GM18526 (cell line): ENCODE results near the gene TMEM175.

Experiments used
- POLR2A ChIP-seq: IDR thresholded peaks from 3 replicates; pipeline ENCODE4 v1.6.1; 2011; ENCODE audit not compliant: insufficient read length; ENCODE audit errors: extremely low read depth

Gene TMEM175

DNA sequence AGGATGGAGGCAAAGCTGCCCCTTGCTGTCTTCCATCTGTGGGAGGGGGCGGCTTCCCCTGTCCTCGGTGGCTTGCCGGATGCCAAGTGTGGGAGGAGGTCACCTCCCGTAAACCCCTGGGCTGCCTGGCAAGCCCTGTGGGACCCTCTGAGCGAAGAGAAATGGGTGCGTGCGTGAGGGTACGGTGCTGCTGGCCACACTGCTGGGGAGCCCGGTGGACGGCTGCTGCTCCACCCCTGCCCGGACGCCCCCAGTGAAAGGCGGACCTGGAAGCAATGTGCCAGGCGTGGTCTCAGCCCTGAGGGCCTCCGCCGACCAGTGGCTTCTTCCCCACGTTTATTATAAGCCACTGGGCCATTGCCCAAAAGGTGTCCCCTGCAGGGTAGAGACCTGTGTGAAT lies 50.0 kb downstream of the TMEM175 start:
- TF ChIP-seq POLR2A, result no peak

DNA sequence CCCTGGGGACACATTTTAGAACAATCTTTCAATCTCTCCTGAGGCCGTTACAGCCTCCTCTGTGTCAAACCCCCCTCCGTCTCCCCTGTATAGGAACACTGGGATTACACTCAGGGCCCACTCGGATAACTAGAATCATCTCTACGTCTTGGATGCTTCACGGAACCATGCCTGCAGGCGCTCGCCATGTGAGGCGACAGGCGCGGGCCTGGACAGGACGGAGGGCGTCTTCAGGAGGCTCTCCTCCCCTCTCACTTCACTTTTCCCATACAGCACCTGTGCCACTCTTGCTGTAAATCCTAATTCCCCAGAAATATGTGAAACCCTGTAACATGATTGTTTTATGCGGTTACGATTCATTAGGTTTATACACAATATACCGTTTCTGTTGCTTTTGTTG lies 50.6 kb downstream of the TMEM175 start:
- TF ChIP-seq POLR2A, result no peak

DNA sequence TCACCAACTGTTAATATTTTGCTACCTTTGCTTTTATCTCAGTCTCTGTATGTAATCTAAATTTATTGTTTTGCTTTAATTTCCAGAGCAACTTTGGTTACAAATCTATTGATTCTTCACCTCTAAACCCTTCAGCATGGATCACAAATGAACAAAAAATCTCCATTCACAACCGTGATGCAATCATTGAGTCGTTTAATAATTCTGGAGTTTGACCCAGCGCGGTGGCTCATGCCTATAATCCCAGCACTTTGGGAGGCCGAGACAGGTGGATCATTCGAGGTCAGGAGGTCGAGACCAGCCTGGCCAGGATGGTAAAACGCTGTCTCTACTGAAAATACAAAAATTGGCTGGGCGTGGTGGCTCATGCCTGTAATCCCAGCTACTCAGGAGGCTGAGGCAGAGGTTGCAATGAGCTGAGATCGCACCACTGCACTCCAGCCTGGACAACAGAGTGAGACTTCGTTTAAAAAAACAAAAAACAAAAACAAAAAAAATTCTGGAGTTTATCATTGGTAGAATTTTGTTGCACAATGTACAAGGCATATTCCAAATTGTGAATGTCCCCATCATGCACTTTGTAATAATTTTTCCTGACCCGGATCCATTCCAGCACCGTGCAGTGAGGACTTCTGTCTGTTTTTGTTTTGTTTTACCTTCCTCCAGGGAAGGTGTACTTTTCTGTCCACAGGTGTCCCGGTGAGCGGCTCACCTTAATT lies 52.2 kb downstream of the TMEM175 start:
- TF ChIP-seq POLR2A, result no peak

DNA sequence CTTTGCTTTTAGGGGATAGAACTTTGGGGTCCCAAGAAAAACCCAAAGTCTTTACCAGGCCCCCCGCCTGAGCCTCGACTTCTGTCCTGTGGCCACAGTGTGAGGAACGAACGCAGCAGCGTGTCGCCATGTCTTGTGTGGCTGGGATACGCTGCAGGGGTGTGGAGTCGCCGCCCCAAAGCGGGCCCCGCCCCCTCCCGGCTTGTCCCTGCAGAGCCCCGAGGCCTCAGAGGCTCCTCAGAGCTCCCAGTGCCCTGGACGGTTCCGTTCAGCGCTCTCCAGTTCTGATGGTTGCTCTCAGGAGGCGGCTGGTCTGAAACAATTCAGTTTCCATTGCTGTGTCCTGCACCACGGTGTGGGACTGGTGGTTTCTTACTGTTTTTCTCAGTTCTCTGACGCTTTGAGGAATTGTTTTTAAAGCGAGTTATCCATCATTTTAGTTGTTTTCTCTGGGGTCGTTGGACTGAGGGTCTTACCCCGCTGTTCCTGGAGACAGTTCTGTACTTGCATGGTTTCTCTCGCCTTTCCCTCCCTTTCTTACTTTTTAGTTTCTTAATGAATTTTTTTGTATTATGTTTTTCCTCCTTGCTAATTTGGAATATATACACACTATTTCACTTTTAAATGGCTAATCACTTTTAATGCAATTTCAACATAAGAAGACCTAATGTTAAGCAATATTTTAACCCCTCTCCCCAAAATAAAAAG lies 53.0 kb downstream of the TMEM175 start:
- no peak for TF ChIP-seq POLR2A

DNA sequence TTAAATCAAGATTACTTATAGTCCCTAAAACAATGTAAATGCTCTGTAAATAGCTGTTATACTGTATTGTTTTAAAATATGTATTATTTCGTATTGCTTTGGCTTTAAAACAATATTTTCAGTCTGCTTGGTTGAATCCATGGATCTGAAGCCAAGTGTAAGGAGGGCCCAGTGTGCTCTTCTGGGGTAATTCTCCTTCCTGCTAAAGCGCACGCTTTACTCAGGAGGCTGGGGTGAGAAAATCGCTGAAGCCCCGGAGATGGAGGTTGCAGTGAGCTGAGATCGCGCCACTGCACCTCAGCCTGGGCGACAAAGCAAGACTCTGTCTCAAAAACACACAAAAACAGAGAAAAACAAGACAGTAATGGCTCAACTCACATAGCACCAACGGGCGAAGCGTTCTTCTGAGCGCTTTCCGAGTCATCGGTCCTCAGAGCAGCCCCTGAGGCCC lies 54.2 kb downstream of the TMEM175 start:
- TF ChIP-seq POLR2A, result no peak

DNA sequence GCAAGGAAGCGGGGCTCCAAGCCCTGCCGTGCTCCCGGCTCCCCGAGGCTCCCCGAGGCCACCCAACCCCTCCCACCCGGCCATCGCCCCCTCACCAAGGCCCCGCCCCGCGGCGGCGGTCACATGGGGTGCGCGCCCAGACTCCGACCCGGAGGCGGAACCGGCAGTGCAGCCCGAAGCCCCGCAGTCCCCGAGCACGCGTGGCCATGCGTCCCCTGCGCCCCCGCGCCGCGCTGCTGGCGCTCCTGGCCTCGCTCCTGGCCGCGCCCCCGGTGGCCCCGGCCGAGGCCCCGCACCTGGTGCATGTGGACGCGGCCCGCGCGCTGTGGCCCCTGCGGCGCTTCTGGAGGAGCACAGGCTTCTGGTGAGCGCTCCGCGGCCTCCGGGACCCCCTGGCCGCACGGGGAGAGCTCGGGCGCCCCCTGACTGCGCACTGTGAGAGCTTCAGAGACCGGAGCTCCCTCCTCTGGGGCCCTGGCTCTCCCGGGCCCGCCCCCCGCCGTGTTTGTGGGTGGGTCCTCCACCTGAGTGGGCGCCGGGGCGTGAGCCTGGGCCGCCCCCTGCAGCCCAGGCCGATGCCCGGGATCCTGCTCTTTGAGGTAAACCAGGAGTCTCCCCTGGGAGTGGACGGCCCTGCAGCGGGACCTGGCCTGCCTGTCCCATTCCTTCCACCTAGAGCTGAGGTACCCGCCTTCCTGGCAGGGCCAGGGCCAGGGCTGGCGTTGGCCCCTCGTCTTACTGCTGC lies 54.8 kb downstream of the TMEM175 start, which contains the start of gene IDUA:
TSS of gene IDUA (plus strand) at position 166 of the 745 bp plus-strand sequence. CDS start at position 207, 41 bp downstream.
- TF ChIP-seq POLR2A, result peak; percentile 43

DNA sequence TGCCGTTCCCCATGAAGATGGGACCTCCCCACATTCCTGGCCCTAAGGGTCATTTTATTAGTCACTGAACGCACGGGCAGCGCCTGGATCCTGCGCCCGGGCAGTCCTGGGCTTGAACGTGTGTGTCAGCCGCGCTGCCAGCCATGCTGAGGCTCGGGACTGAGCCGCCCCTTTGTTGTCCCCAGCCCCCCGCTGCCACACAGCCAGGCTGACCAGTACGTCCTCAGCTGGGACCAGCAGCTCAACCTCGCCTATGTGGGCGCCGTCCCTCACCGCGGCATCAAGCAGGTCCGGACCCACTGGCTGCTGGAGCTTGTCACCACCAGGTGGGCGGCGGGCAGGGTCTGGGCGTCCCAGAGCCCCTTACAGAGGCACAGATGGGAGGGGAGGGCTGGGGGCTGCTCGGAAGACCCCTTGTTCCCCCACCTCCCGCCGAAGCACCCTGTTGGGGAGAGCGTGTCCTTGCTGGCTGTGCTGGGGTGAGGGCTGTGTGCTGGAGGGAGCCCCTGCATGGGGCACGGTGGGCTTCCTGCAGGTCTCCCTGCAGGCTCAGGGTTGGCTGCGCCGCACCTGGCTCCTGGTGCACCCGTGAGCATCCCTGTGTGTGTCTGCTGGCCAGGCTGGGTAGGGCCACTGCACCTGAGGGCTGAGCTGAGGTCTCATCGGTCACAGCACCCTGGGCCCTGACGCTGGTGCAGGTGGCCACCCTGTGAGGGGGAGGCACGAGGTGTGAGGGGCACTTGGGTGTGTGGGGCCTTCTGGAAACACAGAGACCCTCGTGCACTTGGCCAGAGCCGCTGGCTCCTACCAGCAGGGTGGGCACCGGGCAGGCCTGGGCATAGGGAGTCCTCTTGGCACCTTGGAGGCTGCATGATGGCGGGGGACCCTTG lies 55.6 kb downstream of the TMEM175 start:
- TF ChIP-seq POLR2A, result no peak

DNA sequence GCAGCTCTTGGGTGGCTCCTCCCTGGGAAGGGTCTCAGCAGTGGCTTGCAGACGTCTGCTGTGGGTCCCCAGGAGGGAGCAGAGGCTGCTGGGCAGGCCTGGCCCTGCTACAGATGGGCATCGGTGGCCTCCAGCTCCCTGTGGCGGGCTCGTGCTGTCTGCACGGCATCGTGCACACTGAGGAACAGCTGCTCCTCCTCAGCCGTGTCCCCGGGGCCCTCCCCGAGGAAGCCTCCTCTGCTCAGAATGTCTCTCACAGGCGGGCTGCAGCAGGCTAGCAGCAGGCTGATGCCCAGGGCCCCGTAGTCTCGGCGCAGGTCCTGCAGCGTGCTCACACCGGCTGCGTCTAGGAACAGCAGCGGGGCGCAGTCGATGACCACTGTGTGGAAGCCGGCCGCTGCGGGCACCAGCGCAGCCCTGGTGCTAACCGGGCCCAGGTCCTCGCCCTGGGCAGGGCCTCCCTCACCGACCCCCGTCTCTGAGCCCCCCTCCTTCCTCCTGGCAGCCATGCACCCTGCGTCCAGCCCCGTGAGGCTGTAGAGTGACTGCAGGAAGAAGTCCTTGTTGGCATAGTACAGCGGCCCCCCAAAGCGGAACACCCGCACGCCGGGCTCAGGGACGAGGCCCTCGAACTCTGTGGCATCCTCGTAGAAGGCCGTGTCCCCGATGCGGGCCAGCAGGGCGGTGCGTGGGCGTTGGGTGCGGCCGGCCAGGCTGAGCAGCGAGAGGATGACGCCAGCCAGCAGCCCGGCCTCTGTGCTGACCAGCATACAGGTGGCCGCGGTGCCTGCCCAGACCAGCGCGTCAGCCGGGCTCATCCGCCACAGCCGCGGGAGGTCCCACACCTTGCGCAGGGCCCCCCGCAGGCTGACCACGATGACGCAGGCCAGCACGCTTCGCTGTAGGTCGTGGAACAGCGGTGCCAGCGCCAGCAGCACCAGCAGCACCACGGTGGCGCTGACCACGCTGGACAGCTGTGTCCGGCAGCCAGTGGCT lies 56.8 kb downstream of the TMEM175 start:
- no peak for TF ChIP-seq POLR2A

DNA sequence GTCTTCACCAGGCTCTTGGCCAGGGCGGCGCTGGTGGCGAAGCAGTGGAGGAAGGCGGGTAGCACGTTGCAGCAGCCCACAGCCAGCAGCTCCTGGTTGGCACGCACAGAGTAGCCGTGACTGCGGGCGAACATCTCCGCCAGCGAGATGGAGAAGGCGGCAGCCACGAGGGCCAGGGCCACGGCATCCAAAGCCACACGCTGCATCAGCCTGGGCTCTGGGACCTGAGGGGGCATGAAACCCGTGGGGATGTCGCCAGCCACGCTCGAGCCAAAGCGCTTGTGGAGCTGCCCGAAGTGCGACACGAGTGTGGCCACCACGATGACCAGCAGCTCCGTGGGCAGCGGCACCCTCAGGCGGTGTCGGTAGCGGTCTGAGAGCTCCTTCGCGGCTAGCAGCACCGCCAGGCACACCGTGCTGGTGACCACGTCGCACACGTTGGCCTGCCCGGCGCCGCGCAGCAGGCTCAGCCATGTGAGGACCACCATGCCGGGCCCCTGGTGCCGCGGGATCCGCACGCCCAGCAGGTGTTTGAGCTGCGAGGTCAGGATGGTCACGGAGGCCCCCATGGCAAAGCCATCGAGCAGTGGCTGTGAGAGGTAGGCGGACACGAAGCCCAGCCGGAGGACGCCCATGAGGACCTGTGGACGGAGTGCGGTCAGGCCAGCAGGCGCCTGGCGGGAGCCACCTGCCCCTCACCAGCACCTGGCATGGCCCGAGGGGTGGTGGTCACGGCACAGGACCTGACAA lies 57.6 kb downstream of the TMEM175 start:
- no peak for TF ChIP-seq POLR2A

DNA sequence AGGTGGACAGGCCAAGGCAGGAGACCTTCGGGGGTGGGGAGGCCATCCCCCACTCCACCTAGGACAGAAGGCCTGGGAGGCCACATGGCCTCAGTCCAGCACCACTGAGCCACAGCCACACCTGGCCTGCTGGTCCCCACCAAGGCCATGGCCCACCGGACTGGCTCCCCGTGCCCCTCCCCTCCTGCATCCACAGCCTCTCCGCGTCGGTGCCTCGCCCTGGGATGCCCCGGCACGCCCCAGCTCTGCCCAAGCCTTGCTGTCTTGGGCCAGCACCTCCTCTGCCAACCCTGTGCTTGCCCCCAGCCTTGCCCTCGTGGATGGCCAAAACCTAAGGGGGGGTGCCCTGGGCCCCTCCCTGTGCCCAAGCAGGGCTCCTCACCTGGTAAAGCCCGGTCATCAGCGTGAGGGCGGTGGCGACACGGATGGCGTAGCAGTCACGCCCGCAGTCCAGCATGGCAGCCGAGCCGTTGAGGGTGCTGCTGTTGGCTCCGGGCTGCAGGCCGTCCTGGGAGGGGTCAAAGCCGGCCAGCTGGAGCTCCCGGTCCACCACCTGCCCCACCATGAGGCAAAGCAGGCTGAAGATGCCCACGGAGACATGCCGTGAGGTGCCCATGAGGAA lies 58.6 kb downstream of the TMEM175 start:
- no peak for TF ChIP-seq POLR2A

DNA sequence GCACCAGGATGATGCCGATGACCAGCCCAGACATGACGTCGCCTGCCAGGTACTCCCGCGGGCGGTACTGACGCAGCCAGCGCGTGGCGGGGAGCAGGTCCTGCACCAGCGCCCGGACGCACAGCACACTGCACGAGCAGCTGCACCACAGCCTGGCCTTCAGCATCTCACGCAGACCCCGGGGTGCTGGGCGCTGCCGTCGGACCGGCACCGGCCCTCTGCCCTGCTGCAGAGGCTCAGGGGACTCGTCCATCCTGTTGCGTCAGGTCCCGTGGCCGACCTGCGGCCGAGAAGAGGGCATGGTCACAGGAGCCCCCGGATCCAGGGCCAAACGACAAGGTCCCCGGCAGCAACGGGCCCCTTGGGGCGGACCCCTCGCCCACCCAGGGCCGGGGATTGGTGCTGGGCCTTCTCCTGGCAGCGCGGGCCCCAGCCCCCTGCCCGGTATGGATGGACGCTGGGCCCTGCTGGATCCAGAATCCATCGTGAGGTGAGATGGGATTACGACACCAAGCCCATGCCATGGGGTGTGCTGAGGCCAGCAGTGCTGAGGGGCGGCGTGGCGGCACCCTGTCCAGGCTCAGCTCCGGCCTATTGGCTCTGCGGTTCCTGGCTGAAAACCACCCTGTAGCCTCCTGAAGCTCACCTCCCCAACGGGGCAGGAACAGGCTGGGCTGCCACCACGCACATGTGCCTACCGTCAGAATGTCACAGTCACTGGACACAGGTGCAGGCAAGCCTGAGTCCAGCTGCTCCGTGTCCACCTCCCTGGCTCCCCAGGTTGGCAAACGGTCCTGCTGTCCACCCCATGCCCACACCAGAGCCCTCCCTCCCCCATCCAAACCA lies 59.4 kb downstream of the TMEM175 start:
- no peak for TF ChIP-seq POLR2A
